ENCODE data around the gene IAH1.

IAH1 gene

GRCh38 chr2:9527995-9528787 lies 53.8 kb downstream of the IAH1 start:
- no peak for DNase-seq (ENCODE audit: low read depth)

DNA sequence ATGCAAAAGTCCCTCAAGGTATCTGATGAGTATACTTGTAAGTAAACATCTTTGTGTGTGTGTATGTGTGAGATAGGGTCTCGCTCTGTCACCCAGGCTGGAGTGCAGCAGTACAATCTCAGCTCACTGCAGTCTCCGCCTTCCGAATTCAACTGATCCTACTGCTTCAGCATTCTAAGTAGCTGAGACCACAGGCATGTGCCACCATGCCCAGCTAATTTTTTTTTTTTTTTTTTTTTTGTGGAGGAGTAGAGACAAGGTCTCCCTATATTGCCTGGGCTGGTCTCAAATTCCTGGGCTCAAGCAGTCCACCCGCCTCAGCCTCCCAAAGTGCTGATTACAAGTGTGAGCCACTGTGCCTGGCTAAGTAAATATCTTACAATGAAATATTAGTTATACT lies 58.1 kb downstream of the IAH1 start:
- no peak for DNase-seq (ENCODE audit: low read depth)

- DNase-seq (ENCODE audit: low read depth): no peak
Measured at GRCh38 chr2:9533663-9534062, 59.3 kb downstream of the IAH1 start.

DNA sequence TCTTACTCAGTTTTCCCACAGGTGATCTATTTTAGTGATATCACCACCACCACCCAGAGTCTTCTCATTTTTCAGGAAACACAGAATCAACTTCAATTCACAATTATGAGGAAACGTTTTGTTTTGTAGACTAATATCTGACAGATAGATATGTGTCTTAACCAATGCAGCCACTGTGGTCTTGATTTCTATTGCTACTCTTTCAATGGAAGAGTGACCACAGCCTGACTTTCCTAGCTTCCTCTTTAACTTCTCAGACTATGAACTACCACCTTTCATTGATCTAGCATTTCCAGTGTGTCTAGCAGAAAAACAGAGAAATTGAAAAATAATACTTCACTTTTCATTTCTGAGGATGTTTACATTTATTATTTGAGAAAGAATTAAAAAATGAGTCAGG lies 60.8 kb downstream of the IAH1 start:
- DNase-seq (ENCODE audit: low read depth): no peak

- DNase-seq (ENCODE audit: low read depth): no peak
Measured at GRCh38 chr2:9536504-9536903, 62.2 kb downstream of the IAH1 start.

DNA sequence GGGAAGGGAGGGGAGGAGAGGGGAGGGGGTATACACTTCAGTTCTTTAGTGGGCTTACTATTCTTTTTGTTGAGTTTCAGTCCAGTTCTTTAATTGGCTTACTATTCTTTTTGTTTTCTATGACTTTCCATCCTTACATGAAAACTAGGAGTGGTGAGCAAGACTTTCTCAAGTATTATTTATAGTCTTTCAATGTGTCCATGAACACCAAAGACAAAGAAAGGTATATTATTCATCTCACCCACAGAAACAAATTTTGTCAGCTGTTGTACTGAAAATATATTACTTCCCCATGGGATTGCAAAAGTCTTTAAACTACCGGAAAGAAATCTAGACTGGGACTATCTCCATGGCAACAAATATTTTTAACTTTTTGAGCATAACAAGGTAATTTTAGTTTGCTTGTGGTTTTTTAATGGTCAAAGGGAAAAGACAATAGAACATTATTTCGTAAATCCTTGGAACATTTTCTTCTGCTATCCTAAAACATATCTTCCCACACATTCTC lies 63.7 kb downstream of the IAH1 start:
- no peak for DNase-seq (ENCODE audit: low read depth)
